H9 (cell line): ENCODE results near the gene LRRC17. TPM values are rescaled to one million over a fixed set of nuclear protein-coding genes. Genes with fewer than 3 reads are reported as not detected.

ENCODE experiments used
- DNase-seq: peaks from one replicate; pipeline ENCODE4 v3.0.0-alpha.2; 2017
- H2AFZ ChIP-seq: one replicate; pipeline ENCODE4 v1.6.1; 2013; ENCODE audit warnings: mild to moderate bottlenecking, low read length, control low read depth, moderate library complexity
- H2AK5ac ChIP-seq: 2 replicates; pipeline ENCODE4 v1.6.1; 2013; ENCODE audit warnings: low read length, control low read depth, mixed read lengths; ENCODE audit not compliant: insufficient read length
- H2BK120ac ChIP-seq: one replicate; pipeline ENCODE4 v1.6.1; 2013; ENCODE audit warnings: low read depth, mild to moderate bottlenecking, low read length, control low read depth, inconsistent platforms; ENCODE audit not compliant: poor library complexity, severe bottlenecking
- H2BK12ac ChIP-seq: 2 replicates; pipeline ENCODE4 v1.6.1; 2013; ENCODE audit warnings: low read length, control low read depth, mixed read lengths, low read depth; ENCODE audit not compliant: insufficient read length
- H2BK15ac ChIP-seq: 2 replicates; pipeline ENCODE4 v1.6.1; 2013; ENCODE audit warnings: low read depth, low read length, control low read depth
- H2BK20ac ChIP-seq: one replicate; pipeline ENCODE4 v1.6.1; 2013; ENCODE audit warnings: low read depth, mild to moderate bottlenecking, low read length, control low read depth, inconsistent platforms; ENCODE audit not compliant: poor library complexity, severe bottlenecking
- H2BK5ac ChIP-seq: 2 replicates; pipeline ENCODE4 v1.6.1; 2013; ENCODE audit warnings: low read length, control low read depth, mixed read lengths; ENCODE audit not compliant: insufficient read length
- H3K14ac ChIP-seq: 2 replicates; pipeline ENCODE4 v1.6.1; 2013; ENCODE audit warnings: low read length, control low read depth; ENCODE audit not compliant: insufficient read depth
- H3K18ac ChIP-seq: 2 replicates; pipeline ENCODE4 v1.6.1; 2013; ENCODE audit warnings: low read depth, mild to moderate bottlenecking, mixed read lengths, low read length, control low read depth; ENCODE audit not compliant: insufficient read length
- H3K23ac ChIP-seq: 2 replicates; pipeline ENCODE4 v1.6.1; 2013; ENCODE audit warnings: low read length, control low read depth, mixed read lengths, low read depth; ENCODE audit not compliant: insufficient read length
- H3K23me2 ChIP-seq: 2 replicates; pipeline ENCODE4 v1.6.1; 2013; ENCODE audit warnings: low read depth, mild to moderate bottlenecking, mixed read lengths, low read length, control low read depth; ENCODE audit not compliant: insufficient read length, poor library complexity, severe bottlenecking
- H3K27ac ChIP-seq: 2 replicates; pipeline ENCODE4 v1.5.1; 2013; ENCODE audit warnings: low read length, control low read depth, mixed read lengths, low read depth; ENCODE audit not compliant: insufficient read length
- H3K27me3 ChIP-seq: 2 replicates; pipeline ENCODE4 v1.6.1; 2013; ENCODE audit warnings: low read length, control low read depth, inconsistent platforms; ENCODE audit not compliant: insufficient read depth
- H3K4ac ChIP-seq: 2 replicates; pipeline ENCODE4 v1.6.1; 2013; ENCODE audit warnings: low read depth, mild to moderate bottlenecking, control low read depth, inconsistent platforms, low read length, moderate library complexity
- H3K4me1 ChIP-seq: 2 replicates; pipeline ENCODE4 v1.6.1; 2013; ENCODE audit warnings: low read length, control low read depth, inconsistent platforms; ENCODE audit not compliant: insufficient read depth
- H3K4me2 ChIP-seq: 2 replicates; pipeline ENCODE4 v1.6.1; 2013; ENCODE audit warnings: low read length, control low read depth, mixed read lengths; ENCODE audit not compliant: insufficient read length, insufficient read depth
- H3K56ac ChIP-seq: 2 replicates; pipeline ENCODE4 v1.6.1; 2013; ENCODE audit warnings: low read depth, mild to moderate bottlenecking, mixed read lengths, low read length, control low read depth; ENCODE audit not compliant: insufficient read length
- H3K79me1 ChIP-seq: 2 replicates; pipeline ENCODE4 v1.6.1; 2013; ENCODE audit warnings: low read depth, mild to moderate bottlenecking, moderate library complexity, low read length, control low read depth, inconsistent platforms; ENCODE audit not compliant: insufficient read depth, poor library complexity, severe bottlenecking
- H3K79me2 ChIP-seq: 2 replicates; pipeline ENCODE4 v1.6.1; 2013; ENCODE audit warnings: low read length, control low read depth, inconsistent platforms; ENCODE audit not compliant: insufficient read depth
- H3K9ac ChIP-seq: 2 replicates; pipeline ENCODE4 v1.6.1; 2013; ENCODE audit warnings: low read length, control low read depth, mixed read lengths; ENCODE audit not compliant: insufficient read length; ENCODE audit errors: extremely low read depth
- H3K9me3 ChIP-seq: one replicate; pipeline ENCODE4 v1.6.1; 2013; ENCODE audit warnings: low read depth, low read length, inconsistent platforms; ENCODE audit not compliant: control insufficient read depth
- H3T11ph ChIP-seq: one replicate; pipeline ENCODE4 v1.6.1; 2013; ENCODE audit warnings: mild to moderate bottlenecking, low read length, control low read depth, inconsistent platforms
- H4K20me1 ChIP-seq: one replicate; pipeline ENCODE4 v1.6.1; 2013; ENCODE audit not compliant: control insufficient read depth, insufficient read length, insufficient read depth
- H4K5ac ChIP-seq: 2 replicates; pipeline ENCODE4 v1.6.1; 2013; ENCODE audit warnings: low read depth, mild to moderate bottlenecking, mixed read lengths, low read length, control low read depth; ENCODE audit not compliant: insufficient read length
- H4K8ac ChIP-seq: replicated peaks from 2 replicates; pipeline ENCODE4 v1.6.1; 2013; ENCODE audit warnings: low read length, control low read depth, mixed read lengths, low read depth; ENCODE audit not compliant: insufficient read length
- H4K91ac ChIP-seq: 2 replicates; pipeline ENCODE4 v1.6.1; 2013; ENCODE audit warnings: low read depth, mild to moderate bottlenecking, moderate library complexity, mixed read lengths, low read length, control low read depth; ENCODE audit not compliant: insufficient read length
- H3K27ac Mint-ChIP-seq, 3 experiments: 2 replicates in 2 of 3; 3 replicates in 1 of 3; pipeline ENCODE4 v1.8.0; 2020 to 2021; ENCODE audit warnings: mixed read lengths in 3 of 3, mild to moderate bottlenecking in 1 of 3, moderate library complexity in 1 of 3
- H3K27me3 Mint-ChIP-seq: 2 replicates; pipeline ENCODE4 v1.8.0; 2021; ENCODE audit warnings: low read depth, mild to moderate bottlenecking, moderate library complexity, mixed read lengths
- H3K36me3 Mint-ChIP-seq, 3 experiments: 2 replicates in 2 of 3; 3 replicates in 1 of 3; pipeline ENCODE4 v1.8.0; 2020 to 2021; ENCODE audit warnings: low read depth in 3 of 3, mixed read lengths in 3 of 3; ENCODE audit not compliant: insufficient read depth in 1 of 3
- H3K4me1 Mint-ChIP-seq, 2 experiments: 2 replicates each; pipeline ENCODE4 v1.8.0; 2020; ENCODE audit warnings: mixed read lengths in 2 of 2
- H3K4me3 Mint-ChIP-seq, 2 experiments: 2 replicates in 1 of 2; 3 replicates in 1 of 2; pipeline ENCODE4 v1.8.0; 2020 to 2021; ENCODE audit warnings: mild to moderate bottlenecking in 2 of 2, mixed read lengths in 2 of 2, moderate library complexity in 1 of 2
- H3K9me3 Mint-ChIP-seq, 2 experiments: 2 replicates in 1 of 2; 3 replicates in 1 of 2; pipeline ENCODE4 v1.8.0; 2020; ENCODE audit warnings: mild to moderate bottlenecking in 2 of 2, mixed read lengths in 2 of 2, moderate library complexity in 1 of 2
- total RNA-seq: library from RNA; stranded (reverse); gene quantifications from 2 replicates; pipeline ENCODE4 v1.2.1, GENCODE V29; 2021
- TF ChIP-seq, protein P1 (sequence below): fragments of 200-600 bp; sonication (generic); conservative IDR thresholded peaks from 3 replicates; pipeline ENCODE4 v1.8.0; 2021; ENCODE audit warnings: antibody characterized with exemption, mild to moderate bottlenecking

Gene LRRC17
- total RNA-seq, 1 experiment from 2014 or later = 2.0 TPM

GRCh38 chr7:102985176-102985783 lies 72.5 kb downstream of the LRRC17 start:
- Mint-ChIP-seq H3K4me3 (no peak overlapping the region), H3K27ac (peak overlapping the region in 1 of 3 experiments; percentile 48; a peak in 2 of 7 replicates), H3K27me3 (no peaks in the 10 kb centered on the region), H3K9me3 (peaks cover 0 to 2% of the 10 kb centered on the region in 2 experiments; a peak in 1 of 5 replicates), H3K4me1 (no peaks in the 10 kb centered on the region), H3K36me3 (no peaks in the 10 kb centered on the region)
- H3K27me3 ChIP-seq = no peaks in the 10 kb centered on the region; the same call in 1 of the 2 replicates
- no peaks in the 10 kb centered on the region for H4K20me1 ChIP-seq
- H2AFZ ChIP-seq = no peak overlapping the region
- no peak overlapping the region for H2BK12ac ChIP-seq
- no peaks in the 10 kb centered on the region for H3K23me2 ChIP-seq
- no peak overlapping the region for H4K91ac ChIP-seq
- no peak overlapping the region for H2BK5ac ChIP-seq
- H2BK15ac ChIP-seq = no peak overlapping the region
- H3K9ac ChIP-seq = no peak overlapping the region
- no peaks in the 10 kb centered on the region for H3K9me3 ChIP-seq
- H3T11ph ChIP-seq = no peak overlapping the region
- TF ChIP-seq, protein P1, sequence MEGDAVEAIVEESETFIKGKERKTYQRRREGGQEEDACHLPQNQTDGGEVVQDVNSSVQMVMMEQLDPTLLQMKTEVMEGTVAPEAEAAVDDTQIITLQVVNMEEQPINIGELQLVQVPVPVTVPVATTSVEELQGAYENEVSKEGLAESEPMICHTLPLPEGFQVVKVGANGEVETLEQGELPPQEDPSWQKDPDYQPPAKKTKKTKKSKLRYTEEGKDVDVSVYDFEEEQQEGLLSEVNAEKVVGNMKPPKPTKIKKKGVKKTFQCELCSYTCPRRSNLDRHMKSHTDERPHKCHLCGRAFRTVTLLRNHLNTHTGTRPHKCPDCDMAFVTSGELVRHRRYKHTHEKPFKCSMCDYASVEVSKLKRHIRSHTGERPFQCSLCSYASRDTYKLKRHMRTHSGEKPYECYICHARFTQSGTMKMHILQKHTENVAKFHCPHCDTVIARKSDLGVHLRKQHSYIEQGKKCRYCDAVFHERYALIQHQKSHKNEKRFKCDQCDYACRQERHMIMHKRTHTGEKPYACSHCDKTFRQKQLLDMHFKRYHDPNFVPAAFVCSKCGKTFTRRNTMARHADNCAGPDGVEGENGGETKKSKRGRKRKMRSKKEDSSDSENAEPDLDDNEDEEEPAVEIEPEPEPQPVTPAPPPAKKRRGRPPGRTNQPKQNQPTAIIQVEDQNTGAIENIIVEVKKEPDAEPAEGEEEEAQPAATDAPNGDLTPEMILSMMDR = no peak
- H4K5ac ChIP-seq = no peak overlapping the region
- H3K4me1 ChIP-seq = no peaks in the 10 kb centered on the region
- H3K79me1 ChIP-seq = no peaks in the 10 kb centered on the region
- no peak overlapping the region for H2BK20ac ChIP-seq
- DNase-seq = no peak
- H3K4ac ChIP-seq = no peak overlapping the region
- H4K8ac ChIP-seq = no peak overlapping the region
- H3K4me2 ChIP-seq = no peak overlapping the region
- no peak overlapping the region for H2BK120ac ChIP-seq
- H3K27ac ChIP-seq = no peak overlapping the region
- no peaks in the 10 kb centered on the region for H3K79me2 ChIP-seq
- H2AK5ac ChIP-seq = no peak overlapping the region
- no peak overlapping the region for H3K56ac ChIP-seq
- H3K14ac ChIP-seq = no peak overlapping the region
- H3K23ac ChIP-seq = no peak overlapping the region
- no peak overlapping the region for H3K18ac ChIP-seq
